ENCODE measurements around the gene KNTC1.

DNA sequence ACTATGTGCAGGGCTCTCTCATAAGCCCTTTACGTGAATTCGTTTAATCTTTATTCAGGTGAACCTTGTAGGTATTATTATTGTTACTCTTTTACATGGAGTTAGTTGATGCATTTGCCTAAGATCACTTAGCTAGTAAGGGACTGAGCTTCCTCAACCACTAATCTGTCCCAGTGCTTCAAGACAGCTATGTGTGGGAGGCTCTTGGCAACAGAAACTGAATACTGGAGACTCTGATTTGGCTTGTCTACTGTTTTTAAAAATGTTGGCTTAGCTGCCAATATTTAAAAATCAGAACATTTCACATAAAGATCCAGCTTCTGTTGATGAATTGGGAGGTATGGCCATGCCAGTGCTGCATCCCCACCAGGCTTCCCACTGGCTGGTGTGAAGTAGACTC is 6.8 kb downstream of the KNTC1 start:
- TF ChIP-seq RNF2 (IDR thresholded peaks at IDR 0.05; ENCODE audit: borderline replicate concordance, low read depth) (no peak), RFX5 (IDR thresholded peaks at IDR 0.05) (no peak)
- TF ChIP-seq, protein P1, sequence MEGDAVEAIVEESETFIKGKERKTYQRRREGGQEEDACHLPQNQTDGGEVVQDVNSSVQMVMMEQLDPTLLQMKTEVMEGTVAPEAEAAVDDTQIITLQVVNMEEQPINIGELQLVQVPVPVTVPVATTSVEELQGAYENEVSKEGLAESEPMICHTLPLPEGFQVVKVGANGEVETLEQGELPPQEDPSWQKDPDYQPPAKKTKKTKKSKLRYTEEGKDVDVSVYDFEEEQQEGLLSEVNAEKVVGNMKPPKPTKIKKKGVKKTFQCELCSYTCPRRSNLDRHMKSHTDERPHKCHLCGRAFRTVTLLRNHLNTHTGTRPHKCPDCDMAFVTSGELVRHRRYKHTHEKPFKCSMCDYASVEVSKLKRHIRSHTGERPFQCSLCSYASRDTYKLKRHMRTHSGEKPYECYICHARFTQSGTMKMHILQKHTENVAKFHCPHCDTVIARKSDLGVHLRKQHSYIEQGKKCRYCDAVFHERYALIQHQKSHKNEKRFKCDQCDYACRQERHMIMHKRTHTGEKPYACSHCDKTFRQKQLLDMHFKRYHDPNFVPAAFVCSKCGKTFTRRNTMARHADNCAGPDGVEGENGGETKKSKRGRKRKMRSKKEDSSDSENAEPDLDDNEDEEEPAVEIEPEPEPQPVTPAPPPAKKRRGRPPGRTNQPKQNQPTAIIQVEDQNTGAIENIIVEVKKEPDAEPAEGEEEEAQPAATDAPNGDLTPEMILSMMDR (IDR thresholded peaks at IDR 0.05), result no peak
- TF ChIP-seq, protein P2, sequence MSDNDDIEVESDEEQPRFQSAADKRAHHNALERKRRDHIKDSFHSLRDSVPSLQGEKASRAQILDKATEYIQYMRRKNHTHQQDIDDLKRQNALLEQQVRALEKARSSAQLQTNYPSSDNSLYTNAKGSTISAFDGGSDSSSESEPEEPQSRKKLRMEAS (IDR thresholded peaks at IDR 0.05), result no peak
- TF ChIP-seq, protein P3, sequence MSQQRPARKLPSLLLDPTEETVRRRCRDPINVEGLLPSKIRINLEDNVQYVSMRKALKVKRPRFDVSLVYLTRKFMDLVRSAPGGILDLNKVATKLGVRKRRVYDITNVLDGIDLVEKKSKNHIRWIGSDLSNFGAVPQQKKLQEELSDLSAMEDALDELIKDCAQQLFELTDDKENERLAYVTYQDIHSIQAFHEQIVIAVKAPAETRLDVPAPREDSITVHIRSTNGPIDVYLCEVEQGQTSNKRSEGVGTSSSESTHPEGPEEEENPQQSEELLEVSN (IDR thresholded peaks at IDR 0.05; ENCODE audit: borderline replicate concordance, low read depth), result no peak

All from A549 (cell line).